Right lobe of liver (tissue), 6 donors: ENCODE data around the gene FOSB. TPM values are rescaled to one million over a fixed set of nuclear protein-coding genes. Genes with fewer than 3 reads are reported as not detected.
"Not testable (repeated sequence)": the region's sequence is repeated elsewhere in the genome, so short reads cannot be mapped to it uniquely, and the experiment has no call there.

Source experiments
- ATAC-seq, 4 donors: fragments of 200-7000 bp; cut with Tn5 transposase; one replicate each; pipeline ENCODE4 v1.9.1; 2020; ENCODE audit warnings: mild to moderate bottlenecking in 4 of 4, moderate library complexity in 4 of 4
- DNase-seq, 3 donors: peaks; one replicate each; pipeline ENCODE4 v3.0.0-alpha.2; 2020
- H3K27ac ChIP-seq, 3 donors: fragments of 200-600 bp; one replicate each; pipeline ENCODE4 v1.8.0; 2022
- H3K27me3 ChIP-seq, 2 donors: fragments of 200-600 bp; one replicate each; pipeline ENCODE4 v1.8.0; 2022
- H3K36me3 ChIP-seq, 4 donors: fragments of 200-600 bp; sonication (generic) in 1 of 4; one replicate each; pipeline versions ENCODE4 v1.5.1 to v1.8.0; 2017 to 2022; ENCODE audit warnings: control low read depth in 1 of 4
- H3K4me1 ChIP-seq, 4 donors: fragments of 200-600 bp; sonication (generic) in 1 of 4; one replicate each; pipeline versions ENCODE4 v1.5.1 to v1.8.0; 2017 to 2022; ENCODE audit warnings: control low read depth in 1 of 4
- H3K4me3 ChIP-seq, 3 donors: fragments of 200-600 bp; one replicate each; pipeline ENCODE4 v1.8.0; 2022
- H3K9me3 ChIP-seq, 4 donors: fragments of 200-600 bp; sonication (generic) in 1 of 4; one replicate each; pipeline versions ENCODE4 v1.5.1 to v1.8.0; 2017 to 2022; ENCODE audit warnings: control low read depth in 1 of 4
- CTCF ChIP-seq, 4 donors: fragments of 200-600 bp in 3 of 4; fragments of 450-650 bp in 1 of 4; IDR thresholded peaks; one replicate each; pipeline versions ENCODE4 v1.5.1 to v1.8.0; 2016 to 2022; ENCODE audit warnings: antibody characterized with exemption in 4 of 4, mild to moderate bottlenecking in 2 of 4
- POLR2A ChIP-seq: fragments of 450-650 bp; IDR thresholded peaks from one replicate; pipeline ENCODE4 v1.6.1; 2017; ENCODE audit warnings: antibody characterized with exemption, mild to moderate bottlenecking
- WGBS: methylation state at CpG from one replicate; pipeline ENCODE4 v1.1.6; 2018; ENCODE audit warnings: low coverage, low lambda C conversion rate; ENCODE audit not compliant: insufficient coverage; ENCODE audit errors: missing lambda C conversion rate; 5-methylcytosine and 5-hydroxymethylcytosine counted together
- intact Hi-C, 2 donors: fragments of 100-400 bp; cut with DNase I; formaldehyde crosslinking; loops; one replicate each; pipeline versions ENCODE4 v1.11.2 to v1.14.1; 2022
- total RNA-seq, 6 experiments: library from RNA; depleted of rRNA in 2 of 6; stranded (reverse); fragments of >200 nt in 2 of 6; fragmentation: NEBNext Ultra II Directional in 3 of 6; extraction: Animal tissue kit (Norgen Biotek cat#: 25700) in 3 of 6; gene quantifications; one replicate each; pipeline versions ENCODE4 v1.1.0 to v1.2.4, GENCODE V29; 2016 to 2023
- donor health status: DM: no; HTN: yes; CAD: no.
- donor health status: DM: no; HTN: no; CAD: no.
- donor health status: DM: no; HTN: no; CAD: no.
- donor health status: DM: no; HTN: yes; CAD: no.
- donor health status: DM: no; HTN: yes; CAD: no.

The FOSB gene
- total RNA-seq, 6 experiments from 2014 or later: 0.19 to 1.2 (median 0.44) TPM

- no peaks in the 10 kb centered on the region for H3K27me3 ChIP-seq
- WGBS: 0% methylated on average over 26 of the region's 37 CpGs
- peak within 1 kb of the TSS; percentile 39 to 63 (median 54) for H3K4me3 ChIP-seq
- H3K4me1 ChIP-seq: peaks cover 0 to 17% (median 2%) of the 10 kb centered on the region in 4 donors
- ATAC-seq: peak; percentile 85 to 92 (median 90)
- H3K27ac ChIP-seq: peak within 1 kb of the TSS; percentile 66 to 92 (median 78)
- H3K9me3 ChIP-seq: no peaks in the 10 kb centered on the region
- TF ChIP-seq POLR2A (peak; percentile 92), CTCF (IDR thresholded peaks at IDR 0.05) (no peak)
- H3K36me3 ChIP-seq: no peaks in the 10 kb centered on the region
- intact Hi-C loops: no loop called here
- DNase-seq: peak; percentile 98 to 99 (median 99)
These were observed 44.1 kb upstream of the FOSB start, which contains the start of gene ERCC1 for GRCh38 chr19:45423589-45424190. TSS of gene ERCC1 (minus strand) at chr19:45423917. CDS start at chr19:45423374, 543 bp downstream.

- TF ChIP-seq CTCF (IDR thresholded peaks at IDR 0.05) (no peak), POLR2A (peak; percentile 20)
- no peaks in the 10 kb centered on the region for H3K9me3 ChIP-seq
- 12% methylated on average over 21 of the region's 24 CpGs for WGBS
- DNase-seq: peak; percentile 67 to 84 (median 72)
- peak overlapping the region; percentile 66 to 92 (median 78) for H3K27ac ChIP-seq
- peak; percentile 41 to 63 (median 56) for ATAC-seq
- peak overlapping the region; percentile 39 to 63 (median 54) for H3K4me3 ChIP-seq
- intact Hi-C loops: no loop called here
- peaks cover 0 to 17% (median 2%) of the 10 kb centered on the region in 4 donors for H3K4me1 ChIP-seq
- H3K36me3 ChIP-seq: no peaks in the 10 kb centered on the region
- H3K27me3 ChIP-seq: no peaks in the 10 kb centered on the region
These were observed 43.4 kb upstream of the FOSB start for GRCh38 chr19:45424191-45425058.

- WGBS: 3% methylated on average over 28 of the region's 73 CpGs
- Histone ChIP-seq H3K27ac (no peak overlapping the region), H3K4me1 (peaks cover 0 to 11% (median 0%) of the 10 kb centered on the region in 4 donors), H3K36me3 (no peaks in the 10 kb centered on the region), H3K27me3 (no peaks in the 10 kb centered on the region), H3K9me3 (no peaks in the 10 kb centered on the region), H3K4me3 (peak overlapping the region; percentile 18 to 35 (median 20))
- ATAC-seq (peak in 1 of 4 donors; percentile 1), DNase-seq (peak in 1 of 3 donors; percentile 37)
- intact Hi-C loops: no loop called here
- peak; percentile 13 for TF ChIP-seq POLR2A
- TF ChIP-seq CTCF (IDR thresholded peaks at IDR 0.05): peak in 2 of 4 donors; percentile 17 to 18
These were observed 39.2 kb upstream of the FOSB start for GRCh38 chr19:45428384-45429231.

GRCh38 chr19:45429896-45430295 is 37.9 kb upstream of the FOSB start:
- ATAC-seq, intact Hi-C loops, H3K27me3 ChIP-seq, H3K36me3 ChIP-seq, H3K9me3 ChIP-seq, DNase-seq, H3K4me1 ChIP-seq, H3K4me3 ChIP-seq, H3K27ac ChIP-seq: not testable (repeated sequence)
- WGBS: 32% methylated on average over 11 of the region's 11 CpGs

GRCh38 chr19:45431008-45431407 is 36.8 kb upstream of the FOSB start:
- H3K9me3 ChIP-seq, H3K27ac ChIP-seq, H3K4me3 ChIP-seq, H3K36me3 ChIP-seq, H3K4me1 ChIP-seq, ATAC-seq, H3K27me3 ChIP-seq, intact Hi-C loops, DNase-seq: not testable (repeated sequence)
- WGBS: 55% methylated on average over 9 of the region's 9 CpGs

GRCh38 chr19:45432543-45432942 is 35.3 kb upstream of the FOSB start:
- DNase-seq, H3K36me3 ChIP-seq, H3K9me3 ChIP-seq, H3K4me3 ChIP-seq, H3K4me1 ChIP-seq, H3K27me3 ChIP-seq, H3K27ac ChIP-seq, intact Hi-C loops, ATAC-seq: not testable (repeated sequence)
- WGBS: 88% methylated on average over 5 of the region's 8 CpGs
